Embryonic facial prominence (tissue), 1 donor: ENCODE results near the gene TLR9.
"Not testable (repeated sequence)": the region's sequence is repeated elsewhere in the genome, so short reads cannot be mapped to it uniquely, and the experiment has no call there.

ENCODE experiments used
- DNase-seq: peaks from one replicate; pipeline ENCODE4 v3.0.0-alpha.2; 2016; ENCODE audit errors: extremely low spot score

Gene TLR9, protein sequence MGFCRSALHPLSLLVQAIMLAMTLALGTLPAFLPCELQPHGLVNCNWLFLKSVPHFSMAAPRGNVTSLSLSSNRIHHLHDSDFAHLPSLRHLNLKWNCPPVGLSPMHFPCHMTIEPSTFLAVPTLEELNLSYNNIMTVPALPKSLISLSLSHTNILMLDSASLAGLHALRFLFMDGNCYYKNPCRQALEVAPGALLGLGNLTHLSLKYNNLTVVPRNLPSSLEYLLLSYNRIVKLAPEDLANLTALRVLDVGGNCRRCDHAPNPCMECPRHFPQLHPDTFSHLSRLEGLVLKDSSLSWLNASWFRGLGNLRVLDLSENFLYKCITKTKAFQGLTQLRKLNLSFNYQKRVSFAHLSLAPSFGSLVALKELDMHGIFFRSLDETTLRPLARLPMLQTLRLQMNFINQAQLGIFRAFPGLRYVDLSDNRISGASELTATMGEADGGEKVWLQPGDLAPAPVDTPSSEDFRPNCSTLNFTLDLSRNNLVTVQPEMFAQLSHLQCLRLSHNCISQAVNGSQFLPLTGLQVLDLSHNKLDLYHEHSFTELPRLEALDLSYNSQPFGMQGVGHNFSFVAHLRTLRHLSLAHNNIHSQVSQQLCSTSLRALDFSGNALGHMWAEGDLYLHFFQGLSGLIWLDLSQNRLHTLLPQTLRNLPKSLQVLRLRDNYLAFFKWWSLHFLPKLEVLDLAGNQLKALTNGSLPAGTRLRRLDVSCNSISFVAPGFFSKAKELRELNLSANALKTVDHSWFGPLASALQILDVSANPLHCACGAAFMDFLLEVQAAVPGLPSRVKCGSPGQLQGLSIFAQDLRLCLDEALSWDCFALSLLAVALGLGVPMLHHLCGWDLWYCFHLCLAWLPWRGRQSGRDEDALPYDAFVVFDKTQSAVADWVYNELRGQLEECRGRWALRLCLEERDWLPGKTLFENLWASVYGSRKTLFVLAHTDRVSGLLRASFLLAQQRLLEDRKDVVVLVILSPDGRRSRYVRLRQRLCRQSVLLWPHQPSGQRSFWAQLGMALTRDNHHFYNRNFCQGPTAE

DNA sequence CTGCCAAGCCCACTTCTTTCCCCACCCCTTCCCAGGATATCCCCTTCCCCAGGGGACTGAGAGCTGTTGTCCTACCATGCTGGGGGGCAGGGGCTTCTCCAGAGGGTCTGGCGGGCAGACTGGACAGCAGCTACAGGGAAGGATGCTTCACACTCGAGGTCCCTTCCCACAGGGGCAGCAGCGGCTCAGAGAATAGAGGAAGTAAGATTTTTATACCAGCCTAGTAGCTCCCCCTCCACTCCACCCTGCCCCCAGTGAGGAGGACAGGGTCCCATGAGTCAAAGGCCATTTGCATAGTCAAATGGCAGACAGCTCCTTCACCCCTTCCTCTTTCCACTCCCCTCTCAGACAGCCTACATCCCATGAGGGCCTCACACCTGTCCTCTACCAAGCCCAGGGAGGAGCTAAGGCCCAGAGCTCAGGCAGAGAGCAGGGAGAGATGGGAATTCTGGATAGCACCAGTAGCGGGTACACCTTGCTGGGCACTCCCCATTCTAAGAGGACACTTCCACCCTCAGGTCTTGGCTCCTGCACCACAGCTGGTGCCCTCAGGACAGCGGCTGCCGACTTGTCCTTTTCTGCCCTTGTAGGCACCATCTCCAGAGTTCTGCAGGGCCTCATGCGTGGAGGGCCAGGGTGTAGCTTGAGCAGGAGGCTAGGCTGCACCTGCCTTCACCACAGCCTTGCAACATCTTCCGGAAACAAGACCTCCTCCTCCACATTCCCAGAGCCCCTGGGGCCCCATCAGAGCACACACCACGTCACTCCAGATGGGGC is at the start of gene TLR9:
Gene TLR9 (minus strand): TSS at position 194 of the 777 bp plus-strand sequence. CDS start 116 bp downstream, at position 78.
- no peak for DNase-seq

DNA sequence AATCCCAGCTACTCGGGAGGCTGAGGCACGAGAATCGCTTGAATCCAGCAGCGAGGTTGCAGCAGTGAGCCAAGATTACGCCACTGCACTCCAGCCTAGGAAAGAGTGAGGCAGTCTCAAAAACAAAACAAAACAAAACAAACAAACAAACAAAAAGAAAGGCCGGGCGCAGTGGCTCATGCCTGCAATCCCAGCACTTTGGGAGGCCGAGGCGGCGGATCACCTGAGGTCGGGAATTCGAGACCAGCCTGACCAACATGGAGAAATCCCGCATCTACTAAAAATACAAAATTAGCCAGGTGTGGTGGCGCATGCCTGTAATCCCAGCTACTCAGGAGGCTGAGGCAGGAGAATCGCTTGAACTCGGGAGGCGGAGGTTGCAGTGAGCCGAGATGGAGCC is 49.3 kb upstream of the TLR9 start:
- not testable (repeated sequence) for DNase-seq

DNA sequence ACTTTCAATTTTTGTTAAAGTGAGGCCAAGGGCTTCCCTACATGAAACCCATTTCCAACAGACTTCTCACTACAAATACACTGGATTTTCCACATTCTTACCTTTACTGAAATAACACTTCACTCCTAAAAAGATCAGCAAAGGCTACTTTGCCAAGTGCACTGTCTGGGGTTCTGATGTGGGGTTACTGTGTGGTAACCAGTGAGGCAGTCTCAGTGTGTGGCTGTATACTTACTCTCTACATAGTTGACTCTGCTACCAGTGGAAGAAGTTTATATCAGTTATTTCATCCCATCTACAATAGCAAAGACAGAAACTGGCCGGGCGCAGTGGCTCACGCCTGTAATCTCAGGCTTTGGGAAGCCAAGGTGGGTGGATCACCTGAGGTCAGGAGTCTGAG is 47.4 kb upstream of the TLR9 start:
- no peak for DNase-seq

DNA sequence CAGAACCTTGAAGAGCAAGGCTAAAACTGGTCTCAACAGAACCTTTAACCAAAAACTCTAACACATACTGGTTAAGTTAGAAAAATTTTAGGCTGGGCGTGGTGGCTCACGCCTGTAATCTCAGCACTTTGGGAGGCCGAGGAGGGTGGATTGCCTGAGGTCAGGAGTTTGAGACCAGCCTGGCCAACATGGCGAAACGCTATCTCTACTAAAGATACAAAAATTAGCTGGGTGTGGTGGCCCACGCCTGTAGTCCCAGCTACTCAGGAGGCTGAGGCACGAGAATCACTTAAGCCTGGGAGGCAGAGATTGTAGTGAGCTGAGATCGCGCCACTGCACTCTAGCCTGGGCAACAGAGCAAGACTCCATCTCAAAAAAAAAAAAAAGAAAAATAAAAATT is 46.7 kb upstream of the TLR9 start:
- not testable (repeated sequence) for DNase-seq

DNA sequence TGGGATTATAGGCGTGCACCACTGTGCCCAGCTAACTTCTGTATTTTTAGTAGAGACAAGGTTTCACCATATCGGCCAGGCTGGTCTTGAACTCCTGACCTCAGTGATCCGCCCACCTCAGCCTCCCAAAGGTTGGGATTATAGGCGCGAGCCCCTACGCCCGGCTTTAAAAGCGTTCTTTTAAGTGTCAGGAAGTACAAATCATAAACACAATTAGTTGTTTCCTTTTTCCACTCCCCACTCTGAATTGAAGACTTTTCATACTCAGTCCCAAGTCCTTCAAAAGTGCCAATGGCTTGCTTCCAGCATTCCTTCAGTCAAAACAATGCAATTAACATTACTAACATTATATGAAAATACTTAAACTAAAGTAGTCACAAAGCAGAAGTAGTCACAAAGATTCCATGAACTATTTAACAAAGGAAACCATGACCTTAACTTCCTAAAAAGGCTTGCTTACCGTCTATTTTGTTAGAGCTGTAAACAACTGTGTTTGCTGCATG is 44.9 kb upstream of the TLR9 start:
- DNase-seq: no peak

DNA sequence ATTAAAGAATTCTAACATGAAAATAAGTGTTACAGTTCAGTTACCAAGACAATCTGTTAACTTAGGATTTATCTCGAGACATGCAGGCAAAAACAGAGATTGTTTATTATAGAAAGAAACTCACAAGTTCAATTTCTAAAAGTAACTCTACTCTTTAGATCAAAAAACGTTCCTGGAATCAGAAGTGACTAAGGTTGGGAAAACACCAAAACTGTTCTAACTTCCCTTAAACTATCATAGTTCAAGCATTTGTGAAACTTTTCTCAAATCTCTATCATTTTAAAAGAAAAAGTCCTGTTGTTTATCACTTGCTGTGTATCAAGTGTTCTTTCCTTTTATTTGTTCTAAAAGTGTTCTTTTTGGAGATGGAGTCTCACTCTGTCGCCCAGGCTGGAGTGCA is 44.3 kb upstream of the TLR9 start:
- no peak for DNase-seq

DNA sequence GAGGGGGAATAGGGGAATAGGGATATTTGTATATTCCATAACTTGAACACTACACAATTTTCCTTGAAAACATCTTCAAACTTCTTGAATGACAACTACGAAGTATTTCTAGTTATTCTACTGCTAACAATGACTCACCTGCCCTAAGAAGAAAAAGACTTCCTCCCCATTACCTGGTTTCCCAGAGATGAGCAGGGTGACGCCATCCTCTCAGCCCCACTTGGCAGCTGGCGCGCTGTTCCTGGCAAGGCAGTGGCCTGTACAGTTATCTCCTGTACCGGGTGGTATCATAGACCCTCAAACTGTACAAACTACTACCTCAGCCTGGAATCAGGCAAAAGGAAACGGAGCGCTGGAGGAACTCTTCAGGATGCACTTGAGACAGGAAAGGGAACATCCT is 42.6 kb upstream of the TLR9 start:
- DNase-seq: no peak

DNA sequence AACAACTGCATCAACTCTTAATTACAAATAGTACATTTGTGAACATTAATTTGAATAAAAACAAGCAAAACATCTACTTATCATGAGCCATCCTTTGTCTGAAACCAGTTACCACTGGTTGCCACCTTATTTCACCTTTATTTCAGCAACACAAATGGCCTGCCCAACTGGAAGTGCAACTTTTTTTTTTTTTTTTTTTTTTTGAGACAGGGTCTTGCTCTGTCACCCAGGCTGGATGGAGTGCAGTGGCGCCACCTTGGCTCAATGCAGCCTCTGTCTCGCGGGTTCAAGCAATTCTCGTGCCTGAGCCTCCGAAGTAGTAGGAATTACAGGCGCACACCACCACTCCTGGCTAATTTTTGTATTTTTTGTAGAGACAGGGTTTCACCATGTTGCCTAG is 39.9 kb upstream of the TLR9 start:
- no peak for DNase-seq

DNA sequence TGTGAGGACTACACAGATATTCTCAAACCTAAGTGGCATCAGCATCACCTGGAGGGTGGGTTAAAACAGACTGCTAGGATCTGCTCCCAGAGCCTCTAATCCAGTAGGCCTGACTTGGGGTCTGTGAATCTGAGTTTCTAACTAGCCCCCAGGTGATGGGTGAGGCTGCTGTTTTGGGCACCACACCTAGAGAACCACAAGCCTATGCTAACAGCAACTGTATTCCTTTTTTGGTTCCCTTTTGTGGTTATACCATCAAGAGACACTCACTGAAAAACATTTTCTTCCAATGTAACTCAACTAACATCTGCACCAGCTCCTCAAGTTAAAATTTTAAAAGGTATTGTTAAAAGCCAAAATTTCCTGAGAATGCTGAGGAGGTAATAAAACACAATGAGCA is 37.0 kb upstream of the TLR9 start:
- no peak for DNase-seq

DNA sequence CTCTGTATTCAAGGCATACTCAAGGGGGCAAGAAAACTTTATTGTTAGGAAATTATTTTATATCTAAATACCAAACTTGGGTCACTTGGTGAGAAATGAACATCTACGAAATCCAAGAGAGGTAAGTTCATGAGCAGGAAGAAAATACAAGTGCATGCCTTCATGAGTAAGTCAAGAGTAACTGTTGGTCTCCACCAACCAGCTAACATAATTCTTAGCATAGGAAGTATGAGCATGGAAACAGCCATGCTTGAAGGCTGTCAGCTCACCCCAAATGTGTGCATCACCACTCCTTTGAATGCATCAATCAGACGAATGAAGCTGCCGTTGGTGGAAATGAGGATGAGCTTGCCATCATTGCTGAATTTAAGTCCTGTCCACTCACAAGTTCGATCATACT is 34.0 kb upstream of the TLR9 start:
- DNase-seq: no peak

DNA sequence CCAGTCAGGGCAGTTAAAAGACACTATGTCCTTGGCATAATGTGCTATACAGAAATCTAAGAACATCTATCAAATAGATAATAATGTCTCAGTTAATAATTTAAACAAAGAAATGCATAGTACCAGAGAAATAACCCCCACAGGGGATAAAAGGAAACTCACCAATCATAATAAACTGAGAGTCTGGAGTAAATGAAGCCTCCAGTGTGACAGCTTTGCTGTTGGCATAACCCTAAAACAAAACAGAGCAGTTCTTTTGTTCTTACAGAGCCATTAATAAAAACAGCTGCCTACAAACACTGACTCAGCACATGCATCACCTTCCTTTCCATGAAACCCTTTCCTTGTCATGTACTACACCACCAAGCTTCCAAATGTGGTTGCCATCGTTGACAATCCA is 33.6 kb upstream of the TLR9 start:
- DNase-seq: no peak

DNA sequence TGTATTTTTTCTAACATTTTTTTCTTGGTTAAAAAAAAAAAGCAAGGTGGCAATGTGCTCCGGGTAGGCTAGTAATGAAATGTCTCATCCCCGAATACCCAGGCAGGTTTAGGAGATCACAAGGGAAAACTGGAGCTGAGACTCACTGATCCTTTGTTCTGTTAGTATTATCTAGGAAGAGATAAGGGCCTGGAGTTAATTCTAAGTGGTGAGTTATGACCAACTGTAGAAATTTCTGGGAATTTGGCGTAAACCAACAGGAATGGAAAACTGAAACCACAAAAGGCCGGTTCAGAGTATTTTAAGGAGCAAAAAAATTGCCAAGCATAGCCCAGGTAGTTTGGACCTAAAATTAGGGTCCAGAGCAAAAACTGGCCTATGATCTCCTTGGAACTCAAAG is 32.5 kb upstream of the TLR9 start:
- DNase-seq: no peak

DNA sequence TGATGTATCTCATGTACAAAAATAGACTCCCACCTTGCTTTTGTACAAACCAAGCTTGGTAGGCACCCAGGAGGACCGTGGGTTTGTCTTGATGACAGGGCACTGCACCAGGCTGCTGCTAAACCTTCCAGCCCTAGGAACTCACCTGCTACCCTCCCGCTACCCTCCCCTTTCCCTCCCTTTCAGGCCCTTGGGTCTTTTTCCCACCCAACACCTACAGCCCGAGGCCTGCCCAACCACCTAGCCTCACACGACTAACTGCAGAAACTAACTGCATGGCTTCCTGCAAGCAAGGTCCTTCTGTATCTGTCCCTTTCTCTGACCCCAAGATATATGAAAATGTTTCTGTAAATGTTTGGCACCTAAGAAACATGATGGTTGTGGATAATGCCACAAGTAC is 31.2 kb upstream of the TLR9 start:
- DNase-seq: no peak

DNA sequence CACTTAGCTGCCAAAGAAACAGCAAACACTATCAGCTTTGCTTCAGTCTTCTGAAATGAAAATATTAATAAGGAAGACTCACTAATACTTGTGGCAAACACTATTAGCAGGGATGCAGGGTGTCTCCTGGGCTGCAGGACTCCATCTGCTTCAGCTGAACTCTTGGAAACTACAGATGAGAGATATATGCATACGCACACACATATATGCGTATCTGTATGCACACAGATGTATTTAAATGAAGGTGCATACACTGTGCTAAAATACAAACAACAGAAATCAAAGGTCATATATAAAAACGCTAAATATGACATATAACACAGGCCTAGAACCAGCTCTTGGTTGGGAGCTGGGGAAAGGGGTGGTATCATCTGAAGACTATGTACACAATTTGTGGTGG is 30.7 kb upstream of the TLR9 start:
- DNase-seq: no peak

DNA sequence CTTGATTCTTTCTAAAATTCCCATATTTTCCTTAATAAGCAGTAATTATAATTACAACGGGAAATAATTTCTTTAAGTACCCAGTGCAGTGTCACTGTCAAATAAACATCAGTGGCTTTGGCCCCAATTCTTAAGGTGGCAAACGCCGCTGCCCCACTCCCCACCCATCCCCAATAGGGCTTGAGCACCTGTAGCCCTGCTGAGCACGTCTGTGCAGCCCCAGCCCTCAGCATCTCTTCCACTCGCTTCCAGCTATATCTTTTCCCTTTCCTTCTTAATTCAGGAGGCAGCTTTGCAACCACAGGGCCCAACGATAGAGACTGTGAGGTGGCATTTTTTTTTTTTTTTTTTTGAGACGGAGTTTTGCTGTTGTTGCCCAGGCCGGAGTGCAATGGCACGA is 29.2 kb upstream of the TLR9 start:
- no peak for DNase-seq

DNA sequence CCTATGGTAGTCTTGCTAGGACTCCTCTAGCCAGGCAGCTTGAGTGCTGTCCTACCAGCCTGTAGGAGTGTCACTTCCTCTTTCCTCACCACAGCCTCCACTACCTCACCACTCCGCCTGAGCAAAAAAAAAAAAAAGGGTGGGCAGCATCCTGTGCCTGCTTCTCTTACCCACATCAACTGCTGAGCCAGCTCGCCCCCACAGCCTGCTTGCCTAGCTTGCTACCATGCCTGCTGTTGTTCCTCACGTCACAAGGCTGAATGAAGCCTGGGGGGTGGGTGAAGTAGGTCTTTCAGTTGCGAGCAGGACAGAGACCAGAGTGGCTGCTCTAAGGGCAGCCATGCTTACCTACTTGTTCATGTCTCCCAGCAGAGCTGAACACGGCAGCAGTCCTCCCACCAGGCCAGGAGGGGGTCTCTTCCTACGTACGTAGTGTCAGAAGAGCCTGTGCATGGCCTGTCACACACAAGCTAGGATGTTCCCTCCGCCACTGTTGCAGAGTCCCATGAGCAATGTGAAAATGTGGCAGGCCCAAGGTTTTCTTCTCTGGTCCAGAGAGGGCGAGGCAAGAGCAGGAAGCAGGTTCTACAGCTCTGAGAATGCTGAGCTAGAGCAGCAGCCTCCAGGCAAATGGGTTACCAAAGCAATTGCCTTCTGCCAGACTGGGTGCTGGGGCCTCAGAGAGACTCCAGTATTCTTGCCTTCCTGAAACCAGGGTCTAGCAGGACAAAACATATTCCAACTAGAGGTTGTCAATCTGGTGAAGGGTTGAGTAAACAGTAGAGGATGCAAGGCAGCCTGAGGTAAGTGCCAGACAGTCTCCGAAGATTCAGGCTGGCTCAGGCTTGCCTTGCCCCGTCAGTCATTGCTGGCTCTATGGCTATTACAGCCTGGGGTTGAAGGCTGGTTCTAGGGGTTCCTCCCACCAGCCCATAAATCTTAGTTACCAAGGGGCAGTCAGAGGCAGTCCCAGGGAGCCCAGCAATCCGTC is 28.2 kb upstream of the TLR9 start:
- DNase-seq: no peak

DNA sequence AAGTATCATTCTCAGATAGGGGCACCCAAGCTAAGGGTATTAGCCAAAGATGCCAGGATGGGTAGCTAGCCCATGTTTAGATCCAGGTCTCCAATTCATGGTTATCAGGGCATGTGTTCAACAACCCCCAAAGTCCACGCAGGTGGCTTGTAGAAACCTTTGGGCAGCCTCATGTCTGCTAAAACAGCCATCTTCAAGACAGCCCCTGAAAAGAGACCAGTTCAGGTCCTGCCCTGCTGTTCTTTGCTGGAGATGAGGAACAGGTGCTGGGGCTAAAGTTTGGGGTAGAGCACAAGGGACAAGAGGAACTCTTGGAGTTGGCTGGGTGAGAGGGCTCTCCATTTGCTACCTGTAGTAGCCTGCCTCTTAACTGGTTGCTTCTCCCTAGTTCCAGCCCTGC is 24.7 kb upstream of the TLR9 start:
- DNase-seq: no peak

DNA sequence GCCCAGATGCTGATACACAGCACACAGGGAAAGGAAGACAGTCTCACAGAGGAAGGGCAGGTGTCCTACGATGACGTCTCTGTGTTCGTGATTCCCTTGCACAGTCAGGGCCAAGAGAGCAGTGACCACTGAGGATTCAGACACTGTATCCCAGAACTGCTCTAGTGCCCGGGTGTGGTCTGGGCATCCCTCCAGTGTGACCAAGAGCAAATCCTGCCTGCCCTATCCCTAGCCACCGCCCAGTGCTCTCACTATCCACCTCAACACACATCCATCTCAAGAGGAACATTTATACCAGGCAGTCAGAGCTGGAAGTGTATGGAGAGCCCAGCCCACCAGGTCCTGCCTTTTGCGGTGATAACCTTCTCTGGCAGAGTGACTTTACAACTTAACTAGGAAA is 24.2 kb upstream of the TLR9 start:
- DNase-seq: no peak

DNA sequence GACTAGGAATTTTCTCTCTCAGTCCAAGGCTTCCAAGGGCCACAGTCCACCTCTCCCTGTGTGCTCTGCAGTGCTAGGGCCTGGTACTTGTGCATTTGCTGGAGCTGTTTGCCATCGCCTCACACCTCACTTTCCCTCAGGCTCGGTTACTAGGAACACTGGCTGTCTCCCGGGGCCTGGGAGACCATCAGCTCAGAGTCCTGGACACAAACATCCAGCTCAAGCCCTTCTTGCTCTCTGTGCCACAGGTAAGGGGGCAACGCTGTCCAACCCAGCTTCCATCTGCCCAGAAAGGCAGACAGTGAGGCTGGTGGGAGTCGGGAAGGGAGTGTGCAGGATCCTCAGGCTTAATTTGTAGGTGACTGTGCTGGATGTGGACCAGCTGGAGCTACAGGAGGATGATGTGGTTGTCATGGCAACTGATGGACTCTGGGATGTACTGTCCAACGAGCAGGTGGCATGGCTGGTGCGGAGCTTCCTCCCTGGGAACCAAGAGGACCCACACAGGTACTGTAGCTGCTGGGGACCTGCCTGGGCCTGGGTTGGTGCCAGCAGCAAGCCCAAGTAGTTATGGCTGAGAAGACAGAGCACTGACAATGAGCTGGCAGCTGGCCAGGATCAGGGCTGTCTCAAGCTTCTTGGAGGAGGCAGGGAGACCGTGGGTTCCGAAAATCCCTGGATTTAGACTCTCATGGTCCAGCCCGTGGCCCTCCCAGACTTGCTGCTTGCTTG is 23.5 kb upstream of the TLR9 start:
- DNase-seq: no peak

DNA sequence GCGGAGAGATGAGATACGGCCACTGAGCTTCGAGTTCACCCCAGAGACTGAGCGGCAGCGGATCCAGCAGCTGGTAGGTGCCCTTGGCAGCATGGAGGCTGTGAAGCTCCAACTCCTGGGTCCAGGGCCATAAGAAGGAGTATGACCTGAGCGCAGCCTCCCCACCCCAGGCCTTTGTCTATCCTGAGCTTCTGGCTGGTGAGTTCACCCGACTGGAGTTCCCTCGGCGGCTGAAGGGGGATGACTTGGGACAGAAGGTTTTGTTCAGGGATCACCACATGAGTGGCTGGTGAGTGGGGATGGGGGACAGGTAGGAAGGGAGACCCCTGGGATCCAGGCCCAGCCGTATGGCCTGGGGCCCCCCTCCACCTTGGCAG is 22.7 kb upstream of the TLR9 start:
- DNase-seq: no peak
